Inflammatory macrophage treated with lipopolysaccharide for 4 hours (primary cell): Measurements from ENCODE around the gene NR4A3.
"Not testable (repeated sequence)": the region's sequence is repeated elsewhere in the genome, so short reads cannot be mapped to it uniquely, and the experiment has no call there.

ENCODE experiments used
- DNase-seq: peaks from one replicate; pipeline ENCODE4 v3.0.0-alpha.2; 2020

Gene NR4A3

GRCh38 chr9:99821396-99822108 lies at the start of gene NR4A3:
Gene NR4A3 (plus strand): TSS chr9:99821885. CDS start chr9:99828043, 6,158 bp downstream.
- peak; percentile 98 for DNase-seq

- DNase-seq = no peak
Measured at GRCh38 chr9:99773468-99774138, 48.1 kb upstream of the NR4A3 start.

GRCh38 chr9:99778308-99778707 lies 43.4 kb upstream of the NR4A3 start:
- DNase-seq = peak; percentile 38

- no peak for DNase-seq
Measured at GRCh38 chr9:99778836-99779235, 42.8 kb upstream of the NR4A3 start.

DNA sequence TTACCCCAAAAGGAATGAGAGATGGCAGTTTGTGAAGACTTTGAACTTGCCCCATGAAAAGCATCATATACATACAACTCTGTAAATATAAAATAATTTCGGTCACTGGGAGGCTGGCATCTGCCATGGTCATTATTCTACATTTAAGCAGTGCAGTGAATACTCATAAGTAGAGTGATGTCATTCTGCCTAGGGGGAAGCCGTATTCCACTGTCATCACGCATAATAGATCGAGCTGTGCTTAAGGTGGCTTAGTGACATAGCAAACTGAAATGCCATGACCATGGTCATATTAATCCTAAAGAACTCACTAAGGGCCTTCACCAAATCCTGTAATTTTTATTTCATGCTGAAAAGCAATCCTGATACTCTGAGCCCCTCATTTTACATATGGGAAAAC lies 42.4 kb upstream of the NR4A3 start:
- DNase-seq = no peak

DNA sequence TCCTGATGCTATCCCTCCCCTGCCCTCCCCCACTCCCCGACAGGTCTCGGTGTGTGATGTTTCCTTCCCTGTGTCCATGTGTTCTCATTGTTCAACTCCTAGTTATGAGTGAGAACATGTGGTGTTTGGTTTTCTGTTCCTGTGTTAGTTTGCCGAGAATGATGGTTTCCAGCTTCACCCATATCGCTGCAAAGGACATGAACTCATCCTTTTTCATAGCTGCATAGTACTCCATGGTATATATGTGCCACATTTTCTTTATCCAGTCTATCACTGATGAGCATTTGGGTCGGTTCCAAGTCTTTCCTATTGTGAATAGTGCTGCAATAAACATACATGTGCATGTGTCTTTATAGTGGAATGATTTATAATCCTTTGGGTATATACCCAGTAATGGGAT lies 39.3 kb upstream of the NR4A3 start:
- not testable (repeated sequence) for DNase-seq

- DNase-seq = no peak
Measured at GRCh38 chr9:99782962-99783718, 38.5 kb upstream of the NR4A3 start.

DNA sequence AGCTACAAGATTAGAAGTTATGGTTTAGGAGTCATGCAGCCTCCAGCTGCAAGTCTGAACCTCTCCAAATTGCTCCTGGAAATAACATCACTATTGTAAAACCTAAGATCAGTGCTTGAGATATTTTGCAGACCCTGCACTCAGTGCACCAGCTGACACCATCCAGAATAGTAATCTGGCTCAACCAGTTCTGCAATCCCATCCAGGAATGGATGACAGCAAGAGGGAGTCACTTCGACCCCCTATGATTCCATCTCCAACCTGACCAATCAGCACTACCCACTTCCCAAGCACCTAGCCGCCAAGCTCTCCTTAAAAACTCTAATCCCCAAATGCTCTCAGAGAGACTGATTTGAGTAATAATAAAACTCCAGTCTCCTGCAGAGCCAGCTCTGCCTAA lies 37.9 kb upstream of the NR4A3 start:
- DNase-seq = no peak

DNA sequence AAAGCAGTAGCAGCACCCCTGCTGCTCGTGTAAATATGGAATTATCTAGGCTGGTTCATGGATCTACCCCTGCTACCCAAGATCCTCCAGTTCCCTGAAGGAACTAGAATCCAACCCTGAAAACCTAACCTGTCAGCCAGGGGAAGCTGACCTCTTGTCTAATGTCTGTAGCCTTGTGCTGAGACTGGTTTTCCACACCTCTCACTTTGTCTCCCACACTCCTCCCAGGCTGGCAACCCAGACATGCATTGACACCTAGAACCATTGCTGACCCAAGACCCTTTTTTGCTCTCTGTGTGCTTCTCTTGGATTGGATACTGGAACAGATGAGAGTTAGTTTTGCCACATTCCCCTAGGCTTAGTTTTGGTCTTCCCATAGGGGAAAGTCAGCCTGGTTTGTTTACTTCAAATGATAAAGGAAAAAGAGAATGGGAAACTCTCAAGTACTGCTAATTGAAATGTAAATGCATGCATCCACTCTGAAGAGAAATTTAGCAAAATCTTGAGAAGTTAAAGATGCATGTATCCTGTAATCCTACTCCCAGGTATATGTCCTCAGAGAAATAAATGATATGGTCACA lies 36.6 kb upstream of the NR4A3 start:
- no peak for DNase-seq

DNA sequence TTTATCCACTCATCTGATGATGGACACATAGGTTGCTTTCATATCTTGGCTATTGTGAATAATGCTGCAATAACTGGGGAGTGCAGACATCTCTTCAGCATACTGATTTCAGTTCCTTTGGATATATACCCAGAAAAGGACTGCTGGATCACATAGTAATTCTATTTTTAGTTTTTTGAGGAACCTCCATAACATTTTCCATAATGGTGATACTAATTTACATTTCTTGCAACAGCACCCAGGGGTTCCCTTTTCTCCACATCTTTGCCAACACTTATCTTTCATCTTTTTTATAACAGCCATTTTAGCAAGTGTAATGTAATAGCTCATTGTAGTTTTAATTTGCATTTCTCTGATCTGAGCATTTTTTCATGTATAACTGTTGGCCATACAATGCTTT lies 34.1 kb upstream of the NR4A3 start:
- DNase-seq = peak; percentile 89

DNA sequence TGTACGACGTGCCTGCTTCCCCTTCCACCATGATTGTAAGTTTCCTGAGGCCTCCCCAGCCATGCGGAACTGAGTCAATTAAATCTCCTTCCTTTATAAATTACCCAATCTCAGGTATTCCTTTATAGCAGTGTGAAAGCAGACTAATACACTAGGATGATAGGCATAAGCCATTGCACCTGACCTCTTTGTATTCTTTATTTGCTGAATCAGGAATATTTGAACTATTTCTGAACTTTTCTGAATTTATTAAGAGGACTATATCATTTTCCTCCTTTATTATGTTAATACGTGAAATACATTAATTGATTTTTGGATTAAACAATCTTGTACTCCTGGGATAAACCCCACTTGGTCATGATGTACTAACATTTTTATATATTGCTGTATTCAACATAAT lies 28.2 kb upstream of the NR4A3 start:
- no peak for DNase-seq

GRCh38 chr9:99796231-99796630 lies 25.5 kb upstream of the NR4A3 start:
- no peak for DNase-seq

- DNase-seq = no peak
Measured at GRCh38 chr9:99801775-99802174, 19.9 kb upstream of the NR4A3 start.

DNA sequence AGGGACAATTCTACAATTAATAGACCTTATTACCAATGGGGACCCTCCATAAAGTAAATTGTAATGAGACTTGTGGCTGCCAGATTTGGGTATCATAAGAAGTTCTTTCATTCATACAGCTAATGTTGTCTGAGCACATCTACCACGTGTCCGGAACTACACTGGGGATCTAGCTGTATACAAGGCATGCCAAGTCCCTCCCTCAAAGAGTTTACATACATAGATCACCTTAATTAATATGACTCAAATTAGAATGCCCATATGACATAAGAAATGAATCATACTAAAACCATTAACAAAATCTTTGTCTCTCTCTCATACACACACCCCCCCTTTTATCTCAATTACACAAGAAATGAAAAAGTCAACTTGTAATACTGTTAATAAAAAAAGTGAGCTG lies 18.0 kb upstream of the NR4A3 start:
- DNase-seq = no peak

DNA sequence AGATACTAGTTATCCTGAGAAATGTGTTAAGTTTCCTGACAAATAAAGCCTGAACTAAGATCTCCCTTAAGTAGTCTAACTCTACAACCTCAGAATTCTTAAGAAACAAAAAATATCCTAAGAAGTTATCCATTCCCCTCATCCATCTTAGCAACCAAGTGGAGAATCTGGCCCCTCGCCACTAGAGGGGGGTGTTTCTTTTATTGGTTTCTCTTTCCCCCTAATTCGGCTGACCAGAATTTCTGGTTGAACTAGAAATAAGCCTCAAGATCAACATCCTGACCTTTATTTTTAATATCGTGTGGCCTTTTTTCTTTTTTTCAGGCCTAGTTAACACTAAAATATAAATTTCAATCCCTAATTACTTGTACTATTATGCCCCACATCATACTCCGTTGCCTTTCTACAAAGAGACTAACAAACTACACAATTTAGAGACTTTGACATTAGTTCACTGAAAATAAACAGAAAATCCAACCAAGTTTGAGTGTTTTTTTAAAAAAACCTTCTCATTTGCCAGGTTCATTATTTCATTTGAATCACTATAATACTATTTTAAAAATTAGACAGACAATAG lies 14.3 kb upstream of the NR4A3 start:
- DNase-seq = peak; percentile 75

DNA sequence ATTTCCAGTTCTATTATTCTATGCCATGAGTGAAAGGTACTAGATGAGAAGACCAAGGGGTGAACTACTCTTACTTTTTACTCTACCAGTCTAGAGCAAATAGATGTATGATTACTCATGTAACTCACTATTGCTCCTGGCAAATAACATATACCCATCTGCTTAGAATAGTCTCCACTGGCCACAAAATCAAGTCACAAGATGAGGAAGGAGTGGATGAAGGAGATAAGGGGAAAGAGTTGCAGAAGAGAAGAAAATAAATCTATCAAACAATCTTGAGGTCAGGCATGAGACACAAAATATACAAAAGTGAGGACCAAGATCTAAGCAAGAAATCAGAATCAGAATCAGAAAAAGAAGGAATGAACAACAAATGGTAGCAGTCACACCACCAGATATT lies 13.7 kb upstream of the NR4A3 start:
- no peak for DNase-seq

GRCh38 chr9:99808454-99808853 lies 13.2 kb upstream of the NR4A3 start:
- peak; percentile 28 for DNase-seq

GRCh38 chr9:99809586-99810319 lies 11.9 kb upstream of the NR4A3 start:
- peak; percentile 46 for DNase-seq

DNA sequence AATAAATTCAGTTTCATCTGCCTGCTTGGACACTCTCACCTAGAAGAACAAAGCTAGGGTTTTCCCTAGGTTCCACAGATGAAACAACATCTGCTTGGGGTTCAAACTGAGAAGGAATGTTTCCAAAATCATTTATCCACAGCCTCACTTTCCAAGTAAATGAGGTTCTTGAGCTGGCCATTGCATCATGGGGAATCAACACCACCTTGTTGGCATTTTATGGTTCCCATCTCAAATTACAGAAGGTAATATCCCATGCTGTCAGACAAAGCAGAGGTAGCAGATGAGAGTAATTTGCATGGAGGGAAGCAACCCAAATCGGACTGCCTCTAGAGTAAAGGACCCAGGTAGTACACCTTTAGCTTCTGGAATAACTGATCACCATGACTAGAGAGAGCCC lies 10.5 kb upstream of the NR4A3 start:
- DNase-seq = no peak

- no peak for DNase-seq
Measured at GRCh38 chr9:99811598-99812383, 9.9 kb upstream of the NR4A3 start.

- no peak for DNase-seq
Measured at GRCh38 chr9:99813739-99814138, 7.9 kb upstream of the NR4A3 start.

DNA sequence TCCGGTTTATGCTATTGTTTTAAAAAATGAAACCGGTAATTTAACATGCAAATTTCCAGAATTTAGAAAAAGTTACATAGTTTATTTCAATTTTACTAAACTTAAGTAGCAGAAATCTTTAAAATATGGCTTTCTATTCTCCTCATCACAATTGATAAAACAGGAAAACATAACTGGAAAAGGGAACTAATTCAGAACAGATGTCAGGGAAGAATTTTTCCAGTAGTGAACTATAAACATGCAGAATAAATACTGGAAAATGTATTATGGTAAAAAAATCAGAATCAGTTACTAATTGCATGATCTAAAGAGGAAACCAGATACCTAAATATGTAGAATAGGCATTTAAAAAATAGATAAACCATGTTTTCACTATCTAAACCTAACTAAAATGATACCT lies 7.3 kb upstream of the NR4A3 start:
- DNase-seq = no peak
